ENCODE measurements around the gene CCL17.

CCL17 gene

DNA sequence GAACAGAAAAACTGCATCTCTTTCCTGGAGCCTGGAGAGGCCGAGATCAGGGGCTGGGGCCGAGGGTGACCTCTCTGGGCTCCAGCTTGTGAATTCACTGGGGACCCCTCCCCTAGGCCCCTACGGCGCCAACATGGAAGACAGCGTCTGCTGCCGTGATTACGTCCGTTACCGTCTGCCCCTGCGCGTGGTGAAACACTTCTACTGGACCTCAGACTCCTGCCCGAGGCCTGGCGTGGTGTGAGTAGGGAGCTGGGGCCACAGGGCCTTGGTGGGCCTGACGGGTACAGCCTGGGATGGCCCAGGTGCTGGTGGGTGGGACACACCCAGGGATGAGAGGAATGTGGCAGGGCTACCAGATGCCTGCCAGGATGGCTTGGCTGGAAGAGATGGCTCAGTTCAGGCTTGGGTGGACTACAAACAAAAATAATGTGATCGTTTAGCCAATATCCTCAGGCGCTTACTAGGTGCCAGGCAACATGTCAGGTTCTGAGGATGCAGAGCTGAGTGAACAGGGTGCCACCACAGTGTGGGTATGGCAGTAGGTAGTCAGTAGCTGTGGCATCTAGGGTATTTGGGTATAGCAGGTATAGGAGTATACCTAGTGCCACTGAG, 44.1 kb upstream of the CCL17 start:
- H3K4me3 ChIP-seq (ENCODE audit: low read depth, low read length): peak overlapping the region; percentile 57
- no peak for DNase-seq (ENCODE audit: low read depth)
- TF ChIP-seq, protein P1, sequence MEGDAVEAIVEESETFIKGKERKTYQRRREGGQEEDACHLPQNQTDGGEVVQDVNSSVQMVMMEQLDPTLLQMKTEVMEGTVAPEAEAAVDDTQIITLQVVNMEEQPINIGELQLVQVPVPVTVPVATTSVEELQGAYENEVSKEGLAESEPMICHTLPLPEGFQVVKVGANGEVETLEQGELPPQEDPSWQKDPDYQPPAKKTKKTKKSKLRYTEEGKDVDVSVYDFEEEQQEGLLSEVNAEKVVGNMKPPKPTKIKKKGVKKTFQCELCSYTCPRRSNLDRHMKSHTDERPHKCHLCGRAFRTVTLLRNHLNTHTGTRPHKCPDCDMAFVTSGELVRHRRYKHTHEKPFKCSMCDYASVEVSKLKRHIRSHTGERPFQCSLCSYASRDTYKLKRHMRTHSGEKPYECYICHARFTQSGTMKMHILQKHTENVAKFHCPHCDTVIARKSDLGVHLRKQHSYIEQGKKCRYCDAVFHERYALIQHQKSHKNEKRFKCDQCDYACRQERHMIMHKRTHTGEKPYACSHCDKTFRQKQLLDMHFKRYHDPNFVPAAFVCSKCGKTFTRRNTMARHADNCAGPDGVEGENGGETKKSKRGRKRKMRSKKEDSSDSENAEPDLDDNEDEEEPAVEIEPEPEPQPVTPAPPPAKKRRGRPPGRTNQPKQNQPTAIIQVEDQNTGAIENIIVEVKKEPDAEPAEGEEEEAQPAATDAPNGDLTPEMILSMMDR (IDR thresholded peaks at IDR 0.05; ENCODE audit: insufficient read depth, low read depth, low read length, missing control alignments): no peak

DNA sequence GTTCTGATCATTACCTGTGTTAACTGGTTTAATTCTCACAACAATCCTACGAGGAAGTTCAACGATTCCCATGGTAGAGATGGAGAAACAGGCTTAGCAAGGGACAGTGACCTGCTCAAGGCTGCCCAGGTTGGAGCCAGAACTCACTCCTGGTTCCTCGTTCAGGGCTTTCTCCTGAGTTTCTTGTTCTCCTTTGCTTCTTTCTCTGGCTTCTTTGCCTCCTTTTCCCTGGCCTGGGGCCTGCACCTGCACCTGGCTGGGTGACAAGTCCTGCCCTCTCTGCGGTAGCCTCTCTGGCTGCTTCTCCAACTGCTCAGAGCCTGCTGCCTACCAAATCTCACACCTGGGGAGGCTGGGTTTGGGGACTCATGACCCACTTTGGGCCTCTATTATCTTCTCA, 43.2 kb upstream of the CCL17 start:
- TF ChIP-seq, protein P1 (IDR thresholded peaks at IDR 0.05; ENCODE audit: insufficient read depth, low read depth, low read length, missing control alignments): no peak
- H3K4me3 ChIP-seq (ENCODE audit: low read depth, low read length): peak overlapping the region; percentile 25
- no peak for DNase-seq (ENCODE audit: low read depth)

DNA sequence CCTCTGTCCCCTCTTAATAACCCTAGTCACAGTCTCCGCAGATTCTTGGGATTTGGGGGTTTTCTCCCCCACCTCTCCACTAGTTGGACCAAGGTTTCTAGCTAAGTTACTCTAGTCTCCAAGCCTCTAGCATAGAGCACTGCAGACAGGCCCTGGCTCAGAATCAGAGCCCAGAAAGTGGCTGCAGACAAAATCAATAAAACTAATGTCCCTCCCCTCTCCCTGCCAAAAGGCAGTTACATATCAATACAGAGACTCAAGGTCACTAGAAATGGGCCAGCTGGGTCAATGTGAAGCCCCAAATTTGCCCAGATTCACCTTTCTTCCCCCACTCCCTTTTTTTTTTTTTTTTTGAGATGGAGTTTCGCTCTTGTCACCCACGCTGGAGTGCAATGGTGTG, 40.4 kb upstream of the CCL17 start:
- DNase-seq (ENCODE audit: low read depth): no peak
- TF ChIP-seq, protein P1 (IDR thresholded peaks at IDR 0.05; ENCODE audit: insufficient read depth, low read depth, low read length, missing control alignments): no peak
- no peak overlapping the region for H3K4me3 ChIP-seq (ENCODE audit: low read depth, low read length)

DNA sequence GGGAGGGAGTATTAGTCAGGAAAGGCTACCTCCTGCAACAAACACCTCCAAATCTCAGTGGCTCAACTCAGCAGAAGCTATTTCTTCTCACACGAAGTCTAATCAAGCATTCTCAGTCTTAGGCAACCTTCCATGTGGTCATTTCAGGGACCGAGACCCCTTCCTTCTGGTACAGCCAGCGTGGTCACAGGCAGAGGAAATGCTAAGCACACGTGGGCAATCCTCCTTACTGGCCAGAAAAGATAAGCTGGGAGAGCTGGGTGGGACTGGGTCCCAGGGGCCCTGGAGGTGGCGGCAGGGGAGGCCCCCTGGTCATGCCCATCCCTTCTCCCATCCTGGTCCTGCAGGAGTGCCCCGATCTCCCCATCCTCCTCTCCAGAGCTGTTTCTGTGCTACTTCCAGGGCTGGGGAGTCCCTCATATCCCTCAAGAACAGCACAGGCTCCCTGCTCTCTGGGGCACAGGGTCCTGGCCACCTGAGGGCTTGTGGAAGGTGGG, 38.0 kb upstream of the CCL17 start:
- TF ChIP-seq, protein P1 (IDR thresholded peaks at IDR 0.05; ENCODE audit: insufficient read depth, low read depth, low read length, missing control alignments): no peak
- no peak overlapping the region for H3K4me3 ChIP-seq (ENCODE audit: low read depth, low read length)
- peak; percentile 45 for DNase-seq (ENCODE audit: low read depth)

DNA sequence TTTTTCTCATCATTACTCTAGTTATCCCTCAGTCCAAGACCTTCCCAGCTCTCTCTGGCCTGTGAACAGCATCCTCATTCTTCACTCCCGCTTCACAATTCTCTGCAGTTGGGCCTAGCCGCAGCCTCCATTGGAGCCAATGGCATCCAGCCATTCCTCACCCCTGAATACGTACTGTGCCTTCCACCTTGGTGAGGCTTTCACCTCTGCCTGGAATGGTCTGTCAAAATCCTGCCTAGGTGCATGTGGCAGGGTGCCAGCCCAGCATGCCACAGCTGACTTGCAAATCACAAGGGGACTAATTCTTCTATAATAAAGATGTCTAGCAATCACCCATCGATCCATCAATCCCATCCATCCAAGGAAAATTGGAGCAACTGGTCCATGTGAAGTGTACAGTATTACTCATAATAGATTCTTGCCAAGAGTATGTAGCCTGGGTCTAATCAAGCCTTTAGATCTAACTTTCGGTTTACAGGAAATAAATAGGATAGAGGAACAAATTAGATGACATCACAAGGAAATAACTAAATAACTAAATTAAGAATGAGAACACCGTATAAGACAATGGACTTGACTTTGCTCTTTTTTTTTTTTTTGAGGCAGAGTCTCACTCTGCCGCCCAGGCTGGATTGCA, 37.3 kb upstream of the CCL17 start:
- DNase-seq (ENCODE audit: low read depth): no peak
- TF ChIP-seq, protein P1 (IDR thresholded peaks at IDR 0.05; ENCODE audit: insufficient read depth, low read depth, low read length, missing control alignments): no peak
- no peak overlapping the region for H3K4me3 ChIP-seq (ENCODE audit: low read depth, low read length)

DNA sequence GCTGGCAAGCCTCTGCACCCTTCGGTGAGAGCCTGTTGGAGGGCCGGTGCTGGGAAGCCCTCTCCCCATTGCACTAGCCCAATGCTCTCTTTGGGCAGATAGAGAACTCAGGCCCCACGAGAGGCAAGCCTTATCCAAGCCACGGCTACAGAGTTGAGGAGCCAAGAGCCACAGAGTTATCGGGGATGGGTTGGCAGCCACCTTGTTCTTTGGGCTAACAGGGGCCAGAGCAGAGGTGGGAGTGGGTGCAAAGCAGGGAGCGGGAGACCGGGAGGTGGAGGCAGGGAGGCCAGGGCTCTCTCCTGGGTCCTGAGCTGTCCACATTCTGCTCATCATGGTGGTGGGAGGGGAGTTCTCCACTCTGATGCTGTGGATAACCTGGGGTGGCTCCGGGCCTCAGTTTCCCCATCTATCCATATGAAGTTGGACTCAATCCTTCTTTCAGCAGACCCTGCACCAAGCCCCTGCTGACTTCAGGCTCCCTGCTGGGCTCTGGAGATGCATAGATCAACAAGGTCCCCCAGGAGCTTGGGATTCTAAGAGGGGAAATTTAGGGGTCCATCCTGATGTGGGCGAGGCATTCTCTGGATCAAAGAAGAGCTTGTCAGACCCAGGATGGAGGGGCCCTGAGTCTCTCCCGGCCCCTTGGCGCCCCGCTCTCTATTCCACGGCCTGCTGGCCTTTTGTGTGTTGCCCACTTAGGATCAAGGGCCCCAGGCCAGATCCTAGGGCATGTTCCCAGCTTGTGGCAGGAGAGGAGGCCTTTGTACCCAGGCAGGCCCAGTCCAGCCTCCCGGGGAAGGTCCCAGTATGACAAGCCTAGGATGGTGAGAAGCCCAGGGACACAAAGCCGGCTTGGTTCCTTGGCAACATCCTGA, 32.8 kb upstream of the CCL17 start:
- no peak overlapping the region for H3K4me3 ChIP-seq (ENCODE audit: low read depth, low read length)
- TF ChIP-seq, protein P1 (IDR thresholded peaks at IDR 0.05; ENCODE audit: insufficient read depth, low read depth, low read length, missing control alignments): no peak
- no peak for DNase-seq (ENCODE audit: low read depth)
